Left kidney (tissue), 2 donors: ENCODE results near the gene NDST3. TPM values are rescaled to one million over a fixed set of nuclear protein-coding genes. Genes with fewer than 3 reads are reported as not detected.

ENCODE experiments used
- DNase-seq: peaks from one replicate; pipeline ENCODE4 v3.0.0-alpha.2; 2013
- polyA plus RNA-seq: library from polyadenylated mRNA; unstranded; fragments of 120-200 nt; gene quantifications from one replicate; pipeline ENCODE4 v1.2.1, GENCODE V29; 2013; ENCODE audit not compliant: insufficient read length

The NDST3 gene
- polyA plus RNA-seq, 1 donor: 4.5 TPM

DNA sequence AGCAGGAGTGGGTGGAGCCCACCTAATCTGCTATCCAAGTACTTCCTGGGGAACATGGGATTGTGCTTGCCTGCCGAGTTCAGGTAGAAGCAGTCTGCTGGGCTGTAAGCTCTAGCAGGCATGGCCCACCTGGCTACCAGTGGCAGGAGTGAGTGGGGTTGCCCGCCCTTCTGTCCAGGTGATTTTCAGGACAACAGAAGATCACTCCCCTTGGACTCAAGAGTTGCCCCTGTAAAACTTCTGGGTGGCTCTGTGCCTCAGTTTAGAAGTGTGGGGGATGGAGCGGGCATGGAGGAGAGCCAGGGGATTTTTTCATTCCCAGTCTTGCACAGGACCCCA lies 43.5 kb downstream of the NDST3 start:
- no peak for DNase-seq

GRCh38 chr4:118081434-118081833 lies 47.1 kb downstream of the NDST3 start:
- no peak for DNase-seq

DNA sequence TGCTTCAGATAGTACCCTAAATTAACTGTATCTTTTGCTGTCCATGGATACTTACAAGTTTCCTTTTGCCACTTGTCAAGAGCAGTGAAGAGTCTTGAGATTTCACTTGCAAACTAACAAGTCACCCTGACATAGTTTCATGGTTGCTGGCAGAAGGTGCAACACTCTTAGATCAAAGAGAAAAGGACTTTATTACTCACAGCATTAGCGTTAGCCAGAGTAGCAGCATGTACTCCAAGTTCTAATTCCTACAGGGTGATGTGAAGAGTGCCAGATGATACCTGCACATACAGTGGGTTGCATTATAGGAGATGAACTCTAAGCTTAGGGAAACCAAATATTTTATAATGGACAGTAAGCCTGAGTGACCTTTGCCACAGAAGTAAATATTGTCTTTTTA lies 47.9 kb downstream of the NDST3 start:
- no peak for DNase-seq

GRCh38 chr4:118085700-118086099 lies 51.4 kb downstream of the NDST3 start:
- no peak for DNase-seq

GRCh38 chr4:118086344-118086743 lies 52.1 kb downstream of the NDST3 start:
- DNase-seq: no peak

GRCh38 chr4:118087366-118087765 lies 53.1 kb downstream of the NDST3 start:
- no peak for DNase-seq

DNA sequence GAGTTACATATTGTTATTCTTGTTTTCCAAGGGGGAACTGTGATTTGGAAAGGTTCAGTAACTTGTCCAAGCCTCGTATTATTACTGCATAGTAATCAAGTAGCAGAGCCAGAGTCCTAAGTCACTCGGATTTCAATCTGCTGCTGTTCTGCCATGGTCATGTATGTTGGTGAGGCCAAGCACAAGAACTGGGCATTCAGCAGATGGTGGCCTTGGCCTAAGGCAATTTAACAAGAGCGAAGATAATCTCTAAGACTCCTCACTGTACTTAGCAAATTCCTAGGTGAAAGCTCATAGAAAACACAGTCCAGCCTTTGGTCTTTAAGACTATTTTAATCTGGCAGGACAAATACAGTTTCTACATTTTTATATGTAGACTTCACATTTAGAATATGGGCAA lies 64.8 kb downstream of the NDST3 start:
- DNase-seq: no peak

DNA sequence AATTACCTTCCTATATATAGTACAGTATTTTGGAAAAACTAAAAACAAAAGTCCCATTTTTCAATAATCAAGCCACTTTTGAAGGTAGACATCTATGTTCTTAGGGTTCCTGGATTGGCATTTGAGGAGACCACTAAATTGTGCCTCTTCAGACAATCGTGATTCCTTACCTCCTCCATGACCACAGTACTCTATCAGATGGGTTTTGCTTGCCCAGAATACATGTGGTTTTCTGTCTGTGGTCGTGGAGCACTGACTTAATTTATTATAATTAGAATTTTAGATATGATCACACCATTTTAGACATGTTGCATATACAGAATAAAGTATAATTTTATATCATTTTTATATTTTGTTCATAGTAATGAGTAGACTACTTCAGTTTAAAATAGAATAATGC lies 67.9 kb downstream of the NDST3 start:
- no peak for DNase-seq

- no peak for DNase-seq
Observed at GRCh38 chr4:118112117-118113046, 78.1 kb downstream of the NDST3 start.

DNA sequence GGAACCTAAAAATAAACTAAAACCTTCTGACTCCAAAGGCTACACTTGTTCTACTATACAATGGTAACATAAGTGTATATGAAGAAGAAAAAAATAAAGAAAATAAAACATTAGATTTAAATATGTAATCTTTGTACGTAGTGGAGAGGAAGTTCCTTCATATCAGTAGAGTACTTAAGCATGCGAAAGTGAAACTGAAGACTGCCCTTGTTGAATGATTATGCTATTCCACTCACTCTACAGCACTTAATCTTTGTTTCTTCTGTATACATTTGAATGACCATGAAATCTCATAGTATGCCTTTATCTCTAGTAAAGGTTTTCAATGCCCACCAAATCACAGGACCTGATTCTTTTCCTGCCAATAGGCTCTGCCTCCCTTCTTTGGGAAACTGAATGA lies 78.9 kb downstream of the NDST3 start:
- DNase-seq: no peak

DNA sequence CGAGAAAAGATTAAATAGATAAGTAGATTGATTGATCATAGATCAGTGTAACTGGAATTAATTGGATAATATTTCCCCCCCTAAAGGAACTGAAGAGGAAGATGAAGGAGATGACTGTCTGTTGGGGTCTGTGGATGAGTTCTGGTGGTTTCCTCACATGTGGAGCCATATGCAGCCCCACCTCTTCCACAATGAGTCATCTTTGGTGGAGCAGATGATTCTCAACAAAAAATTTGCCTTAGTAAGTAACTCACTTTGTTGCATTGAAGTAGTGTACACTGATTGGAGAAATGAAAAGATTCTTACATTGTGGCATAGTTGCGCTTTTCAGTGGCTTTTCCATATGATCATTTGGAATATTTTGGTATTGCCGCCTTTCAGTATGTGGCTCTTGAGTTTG lies 80.4 kb downstream of the NDST3 start:
- no peak for DNase-seq

DNA sequence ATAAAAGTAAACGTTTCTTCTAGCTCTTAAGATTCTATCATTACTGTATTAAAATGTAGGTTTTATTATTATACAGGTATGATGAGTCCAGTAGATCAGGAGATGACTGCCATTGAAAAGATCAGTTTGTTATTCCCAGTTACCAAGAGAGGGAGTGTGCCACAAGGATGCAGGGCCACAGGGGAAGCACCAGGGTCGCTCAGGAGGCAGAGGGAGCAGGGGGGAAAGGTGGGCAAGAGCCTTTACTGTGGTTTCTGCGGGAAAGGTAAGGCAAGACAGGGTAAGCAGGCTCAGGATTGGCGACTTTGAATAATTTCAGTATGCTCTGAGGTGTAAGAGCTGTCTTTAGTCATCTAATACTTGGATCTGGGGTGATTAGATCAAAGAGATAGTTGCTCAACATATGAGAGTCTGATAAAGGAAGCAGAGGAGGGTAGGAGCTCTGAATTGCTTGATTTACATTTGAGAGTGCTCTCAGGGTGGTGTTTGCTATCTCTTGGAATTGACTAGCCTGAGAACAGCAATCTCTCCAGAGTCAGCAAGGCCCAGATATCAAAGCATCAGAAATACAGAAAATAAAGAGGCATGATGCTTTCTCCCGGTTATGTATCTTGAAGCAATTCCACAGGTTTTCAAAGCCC lies 86.0 kb downstream of the NDST3 start:
- no peak for DNase-seq

GRCh38 chr4:118124997-118125396 lies 90.7 kb downstream of the NDST3 start:
- no peak for DNase-seq

GRCh38 chr4:118139241-118139640 lies 105.0 kb downstream of the NDST3 start:
- DNase-seq: no peak

DNA sequence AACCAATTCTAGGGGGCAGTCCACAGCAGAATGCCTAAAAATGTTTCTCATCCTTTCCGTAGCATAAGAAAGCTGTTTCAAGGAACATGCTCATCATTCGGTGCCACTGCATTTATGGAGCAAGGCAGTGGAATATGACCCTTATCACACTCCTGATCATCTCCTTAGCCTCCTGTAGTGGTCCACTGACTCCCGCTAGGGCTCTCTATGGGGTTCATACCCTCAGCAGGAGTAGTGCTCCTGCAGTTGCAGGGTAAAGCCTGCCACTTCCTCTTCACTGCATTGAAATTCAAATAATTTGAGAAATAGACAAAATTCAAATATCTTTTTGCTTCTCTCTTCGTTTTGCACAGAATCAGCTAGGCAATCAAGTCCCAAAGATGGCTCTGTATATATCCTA lies 107.0 kb downstream of the NDST3 start:
- no peak for DNase-seq

DNA sequence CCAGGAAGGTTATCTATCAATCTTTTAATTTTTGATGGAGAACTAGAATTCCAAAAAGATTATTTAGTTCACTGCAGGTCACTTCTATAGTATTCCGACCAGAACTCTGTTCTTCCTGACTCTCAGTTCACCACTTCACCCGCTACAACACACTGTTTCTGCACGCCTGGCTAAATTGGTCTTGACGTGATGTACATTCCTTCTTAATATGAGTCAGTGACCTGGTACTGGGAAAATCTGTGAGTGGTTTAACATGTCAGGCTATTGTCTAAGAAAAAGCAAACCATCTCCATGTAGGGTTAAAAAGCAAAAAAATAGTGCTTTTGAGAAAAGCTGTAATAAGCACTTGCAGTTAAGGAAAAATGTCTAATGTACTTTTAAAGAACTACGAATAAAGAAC lies 120.4 kb downstream of the NDST3 start:
- DNase-seq: no peak

DNA sequence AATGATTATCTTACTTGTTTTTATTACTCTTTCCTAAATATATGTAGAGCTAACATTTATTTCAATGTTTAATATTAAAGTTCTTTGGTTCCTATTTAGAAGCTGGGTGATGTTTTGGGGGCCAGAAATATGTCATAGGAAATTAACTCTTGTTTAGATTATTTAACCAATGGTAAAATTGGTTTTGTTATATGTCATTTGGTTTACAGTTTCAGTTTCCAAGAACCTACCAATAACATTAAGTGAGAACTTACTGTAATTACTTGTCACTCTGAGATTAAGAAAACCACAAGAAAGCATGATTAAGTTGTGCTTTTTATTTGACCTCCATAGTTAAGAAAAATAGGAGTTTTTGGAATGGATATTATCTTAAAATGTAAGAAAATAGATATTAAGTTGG lies 121.2 kb downstream of the NDST3 start:
- no peak for DNase-seq

GRCh38 chr4:118158763-118159375 lies 124.6 kb downstream of the NDST3 start:
- DNase-seq: no peak

DNA sequence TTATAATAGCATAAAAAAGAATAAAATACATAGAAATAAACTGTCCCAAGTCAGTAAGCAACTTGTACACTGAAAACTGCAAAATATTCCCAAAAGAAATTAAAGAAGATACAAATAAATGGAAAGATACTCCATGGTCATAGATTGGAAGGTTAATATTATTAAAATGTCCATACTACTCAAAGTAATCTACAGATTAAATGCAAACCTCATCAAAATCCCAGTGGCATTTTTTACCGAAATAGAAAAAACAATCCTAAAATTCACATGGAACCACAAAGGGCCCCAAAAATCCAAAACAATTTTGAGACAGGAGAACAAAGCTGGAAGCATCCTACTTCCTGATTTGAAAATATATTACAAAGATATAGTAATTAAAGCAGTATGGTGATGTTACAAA lies 133.0 kb downstream of the NDST3 start:
- no peak for DNase-seq

DNA sequence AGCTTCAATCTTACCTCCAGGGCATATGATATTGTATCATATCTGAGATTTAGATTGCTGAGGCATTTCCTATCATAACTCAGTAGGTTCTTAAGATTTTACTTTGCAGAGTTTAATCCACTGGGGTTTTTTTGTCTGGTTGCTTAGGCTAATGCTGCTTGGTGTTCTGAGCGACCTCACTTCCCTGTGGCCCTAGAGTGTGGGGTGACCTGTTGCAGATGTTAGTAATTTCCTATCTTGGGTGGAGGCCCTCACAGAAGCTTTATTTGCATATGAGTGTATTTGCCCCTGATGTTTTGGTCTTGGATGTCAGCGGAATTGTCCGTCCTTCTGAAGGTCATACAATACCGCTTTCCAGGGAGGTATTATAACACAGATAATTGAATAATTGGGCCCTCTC lies 137.1 kb downstream of the NDST3 start:
- no peak for DNase-seq

GRCh38 chr4:118173126-118173525 lies 138.8 kb downstream of the NDST3 start:
- DNase-seq: no peak

GRCh38 chr4:118173956-118174725 lies 139.9 kb downstream of the NDST3 start:
- DNase-seq: no peak

- DNase-seq: no peak
Observed at GRCh38 chr4:118175506-118175905, 141.2 kb downstream of the NDST3 start.
